HG03108 (cell line): ENCODE measurements around the gene CRABP2.

ENCODE experiments used
- ATAC-seq: cut with Tn5 transposase; IDR thresholded peaks from one replicate; pipeline ENCODE4 v1.9.1; 2021; ENCODE audit warnings: moderate library complexity; ENCODE audit not compliant: unreplicated experiment

The CRABP2 gene

DNA sequence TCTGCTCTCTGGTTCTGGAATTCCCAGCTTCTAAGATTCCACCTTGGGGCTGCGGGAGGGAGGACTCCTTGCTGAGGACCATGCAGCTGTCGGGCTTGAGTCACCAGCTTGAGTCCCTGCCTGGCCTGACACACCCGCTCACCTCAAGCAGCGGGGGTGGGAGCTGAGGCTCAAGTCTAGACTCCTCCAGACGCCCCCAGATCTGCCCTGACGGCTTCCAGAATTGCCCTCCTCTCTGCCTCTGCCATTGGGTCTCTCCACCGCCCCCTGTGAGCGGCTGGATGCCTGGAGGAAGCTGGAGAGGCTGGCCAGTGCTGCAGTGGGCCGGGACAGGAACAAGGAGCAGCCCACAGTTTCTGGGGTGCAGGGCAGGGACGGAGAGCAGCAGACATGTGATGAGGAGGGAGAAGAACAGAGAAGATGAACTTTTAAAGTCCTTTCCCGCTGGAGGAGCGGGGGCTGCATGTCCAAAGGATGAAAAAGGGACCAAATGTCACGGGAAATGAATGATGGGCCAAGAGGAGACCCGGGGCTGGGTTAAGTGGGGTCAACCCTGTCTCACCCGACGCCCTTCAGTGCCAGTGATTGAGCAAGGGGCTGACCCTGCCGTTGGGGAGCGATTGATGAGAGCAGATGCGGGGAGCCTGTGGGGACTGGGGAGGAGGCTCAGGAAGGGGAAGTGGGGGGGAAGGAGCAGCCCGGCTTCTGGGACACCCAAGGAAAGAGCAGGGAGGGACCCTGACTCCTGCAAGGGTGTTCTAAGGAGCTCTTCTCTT, 13.5 kb downstream of the CRABP2 start:
- no peak for ATAC-seq

DNA sequence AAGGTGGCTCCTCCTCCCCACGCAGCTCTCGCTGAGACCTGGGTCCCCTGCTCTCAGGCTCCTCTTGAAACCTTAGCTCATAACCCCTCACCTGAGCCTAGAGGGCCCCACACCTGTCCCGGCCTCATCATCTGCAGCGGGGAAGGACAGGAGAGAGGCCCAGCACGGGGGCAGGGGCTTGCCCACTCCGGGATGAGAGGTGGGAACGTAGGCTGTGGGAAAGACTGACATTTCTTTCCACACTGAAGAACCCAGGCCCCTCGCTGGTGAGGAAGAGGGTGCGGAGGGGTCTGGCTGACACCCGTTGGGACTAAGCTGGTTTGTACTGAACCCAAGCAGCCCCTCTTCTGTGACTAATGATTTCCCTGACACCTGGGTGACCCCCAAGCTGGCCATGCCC, 14.2 kb downstream of the CRABP2 start:
- ATAC-seq: no peak

DNA sequence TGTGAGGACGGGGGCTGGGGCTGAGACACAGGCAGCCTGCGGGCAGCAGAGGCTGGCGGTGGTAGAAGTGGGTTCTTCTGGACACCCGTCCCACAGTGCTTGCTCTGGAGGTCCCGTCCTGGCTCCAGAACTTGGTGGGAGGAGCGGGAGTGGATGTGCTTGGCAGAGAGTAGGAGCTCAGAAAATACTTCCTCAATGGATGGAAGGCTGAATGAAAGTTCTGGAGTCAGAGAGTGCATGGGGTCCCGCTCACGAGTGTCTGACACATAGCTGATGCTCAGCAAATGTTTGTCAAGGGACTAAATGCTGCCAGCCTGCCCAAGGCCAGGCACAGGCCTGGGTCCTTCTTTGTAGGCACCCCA, 14.7 kb downstream of the CRABP2 start:
- no peak for ATAC-seq

DNA sequence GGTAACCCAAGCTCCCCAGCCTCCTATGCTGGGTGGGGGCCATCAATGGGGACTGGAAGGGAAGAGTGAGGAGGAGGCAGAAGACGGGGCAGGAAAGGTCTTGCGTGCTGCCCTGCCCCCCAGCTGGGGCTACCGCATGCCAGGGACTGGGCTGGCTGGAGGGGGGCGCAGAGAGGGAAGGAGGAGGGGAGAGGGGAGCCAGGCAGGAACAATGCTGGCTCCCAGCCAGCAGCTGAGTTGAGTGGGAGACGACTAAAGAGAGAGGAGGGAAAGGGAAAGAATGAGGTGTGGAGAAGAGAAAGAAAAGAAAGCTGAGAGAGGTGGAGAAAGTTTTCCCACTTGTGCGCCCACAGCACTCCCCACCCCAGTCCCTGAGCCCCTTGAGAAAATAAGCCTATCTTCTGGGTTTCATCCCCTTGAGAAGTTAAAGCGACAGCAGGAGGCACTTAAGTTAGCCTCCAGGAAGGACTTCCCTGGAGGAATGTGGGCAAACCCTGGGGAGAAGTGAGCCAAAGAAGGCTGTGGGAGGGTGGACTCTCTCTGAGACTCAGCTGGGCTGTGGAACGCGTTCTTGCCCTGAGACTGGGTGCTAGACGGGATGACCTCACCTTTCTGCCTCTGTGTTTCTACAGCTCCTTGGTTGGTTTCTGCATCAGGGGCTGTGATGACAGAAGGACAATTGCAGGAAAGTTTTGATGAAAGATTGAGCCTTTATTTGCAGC, 15.3 kb downstream of the CRABP2 start:
- no peak for ATAC-seq

DNA sequence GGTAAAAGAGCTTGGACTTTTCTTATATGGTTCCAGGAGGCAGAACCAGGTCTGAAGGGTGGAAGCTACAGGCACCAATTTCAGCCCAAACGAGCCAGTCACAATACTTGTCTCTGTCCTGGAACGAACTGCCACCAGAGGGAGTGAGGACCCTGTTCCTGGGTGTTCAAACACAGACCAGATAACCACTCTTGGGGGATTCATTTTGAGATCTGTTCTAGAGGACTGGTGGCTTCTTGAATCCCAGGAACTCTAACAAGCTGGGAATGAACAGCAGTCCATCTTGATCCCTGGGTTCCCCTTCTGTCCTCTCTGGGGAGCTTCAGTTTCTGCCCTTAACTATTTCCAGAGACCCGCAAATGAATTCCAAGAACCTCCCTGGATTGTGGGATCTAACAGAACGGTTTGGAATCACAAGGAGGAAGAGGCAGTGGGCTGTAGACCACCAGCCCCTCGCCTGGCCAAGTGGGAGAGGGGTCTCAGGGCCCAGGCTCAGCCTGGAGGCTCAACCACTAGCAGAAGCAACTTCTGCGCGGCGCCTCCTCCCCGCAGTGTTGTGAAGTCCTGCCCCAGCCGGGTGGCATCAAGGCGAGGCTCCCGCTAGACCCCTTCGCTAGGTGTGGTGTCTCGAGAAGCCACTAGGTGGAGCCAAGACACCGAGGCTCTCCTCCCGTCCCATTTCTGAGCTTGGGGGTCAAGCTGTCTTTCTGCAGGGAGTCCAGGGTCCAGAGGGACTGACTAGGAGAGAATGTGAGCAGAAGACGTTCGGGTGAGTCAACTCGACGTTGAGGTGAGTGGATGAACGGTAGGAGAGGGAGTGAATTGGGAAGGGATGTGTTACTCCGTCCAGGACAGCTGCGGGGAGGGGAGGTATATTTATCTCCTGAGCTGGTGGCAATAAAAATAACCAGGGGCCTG, 16.1 kb downstream of the CRABP2 start:
- no peak for ATAC-seq

DNA sequence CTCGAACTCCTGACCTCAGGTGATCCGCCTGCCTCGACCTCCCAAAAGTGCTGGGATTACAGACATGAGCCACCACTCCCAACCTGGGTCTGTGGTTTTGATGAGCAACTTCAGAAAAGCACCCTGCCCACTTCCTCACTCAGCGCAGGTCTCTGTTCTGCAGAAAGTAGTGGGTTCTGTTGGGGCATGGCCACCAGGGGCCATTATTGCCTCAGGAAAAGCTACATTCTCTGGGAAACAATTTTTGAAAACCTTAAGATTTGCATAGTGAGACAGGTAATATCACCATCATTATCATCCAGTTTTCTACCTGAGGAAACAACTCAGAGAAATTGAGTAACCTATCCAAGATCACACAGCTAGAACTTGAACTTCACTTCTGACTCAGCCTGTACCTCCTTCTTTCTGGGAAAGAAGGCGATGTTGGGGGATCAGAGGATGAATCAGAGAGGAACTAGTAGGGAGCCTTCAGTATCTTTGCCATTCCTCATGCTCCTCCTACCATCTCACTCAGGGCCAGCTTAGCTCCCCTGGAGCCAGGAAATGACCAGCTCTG, 21.1 kb downstream of the CRABP2 start:
- no peak for ATAC-seq

DNA sequence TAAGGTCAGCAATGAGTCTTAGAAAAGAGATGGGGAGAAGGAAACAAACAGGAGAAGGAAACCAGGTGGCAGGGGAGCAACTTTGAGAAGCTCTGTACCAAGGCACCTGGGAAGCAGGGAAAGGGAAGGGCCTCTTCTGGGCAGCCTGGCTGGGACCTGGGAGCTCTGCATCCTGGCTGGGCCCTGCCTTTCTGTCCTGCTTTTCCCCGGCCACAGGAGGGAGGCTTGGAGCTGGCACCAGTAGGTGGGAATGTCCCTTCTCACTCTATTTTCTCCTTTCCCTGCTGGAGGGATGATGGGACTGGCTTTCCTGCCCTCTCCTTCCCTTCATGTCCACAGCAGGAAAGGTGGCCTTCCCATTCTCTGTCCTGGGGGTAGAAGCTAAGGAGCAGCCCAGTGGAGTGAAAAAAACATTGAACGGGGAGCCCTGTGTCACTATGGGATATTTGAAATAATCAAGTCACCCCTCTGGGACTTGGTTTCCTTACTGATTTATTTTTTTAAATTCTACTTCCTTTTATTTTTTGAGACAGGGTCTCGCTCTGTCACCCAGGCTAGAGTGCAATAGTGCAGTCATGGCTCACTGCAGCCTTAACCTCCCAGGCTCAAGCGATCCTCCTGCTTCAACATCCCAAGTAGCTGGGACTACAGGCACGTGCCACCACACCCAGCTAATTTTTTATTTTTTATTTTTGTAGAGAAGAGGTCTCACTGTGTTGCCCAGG, 23.1 kb downstream of the CRABP2 start:
- no peak for ATAC-seq

DNA sequence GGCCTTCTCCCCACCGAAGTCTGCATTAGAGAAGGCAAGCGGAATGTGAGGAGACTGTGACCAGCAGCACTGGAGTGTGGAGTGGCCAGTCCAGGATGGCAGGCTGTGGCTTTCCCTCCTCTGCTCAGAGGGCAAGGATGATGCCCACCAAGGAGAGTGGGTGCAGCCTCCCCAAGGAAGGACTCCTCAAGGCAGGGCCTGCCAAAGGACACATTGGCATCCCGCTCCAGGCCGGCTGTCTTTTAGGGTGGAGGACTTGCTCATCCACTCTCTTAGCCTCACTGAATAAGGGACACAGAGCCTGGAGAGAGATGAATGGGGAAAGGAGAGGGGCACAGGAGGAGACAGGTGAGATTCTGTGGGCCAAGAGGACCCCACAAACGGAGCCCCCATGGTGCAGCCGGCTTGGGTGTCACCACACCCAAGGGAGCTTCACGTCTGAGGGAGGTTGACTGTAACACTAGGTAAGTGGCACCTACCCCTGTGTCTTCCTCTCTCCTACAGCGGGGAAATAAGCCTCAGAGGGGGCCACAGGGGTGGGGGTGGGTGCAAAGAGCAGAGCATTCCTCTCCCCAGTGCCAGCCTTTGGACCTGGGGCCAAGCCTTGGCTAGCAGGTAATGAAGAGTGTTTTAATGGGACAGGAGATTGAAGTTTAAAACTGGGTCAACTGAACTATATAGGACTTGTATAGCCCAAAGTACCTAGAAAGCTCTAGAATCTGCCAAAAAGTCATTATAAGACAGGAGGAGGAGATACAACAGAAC, 24.0 kb downstream of the CRABP2 start:
- no peak for ATAC-seq

DNA sequence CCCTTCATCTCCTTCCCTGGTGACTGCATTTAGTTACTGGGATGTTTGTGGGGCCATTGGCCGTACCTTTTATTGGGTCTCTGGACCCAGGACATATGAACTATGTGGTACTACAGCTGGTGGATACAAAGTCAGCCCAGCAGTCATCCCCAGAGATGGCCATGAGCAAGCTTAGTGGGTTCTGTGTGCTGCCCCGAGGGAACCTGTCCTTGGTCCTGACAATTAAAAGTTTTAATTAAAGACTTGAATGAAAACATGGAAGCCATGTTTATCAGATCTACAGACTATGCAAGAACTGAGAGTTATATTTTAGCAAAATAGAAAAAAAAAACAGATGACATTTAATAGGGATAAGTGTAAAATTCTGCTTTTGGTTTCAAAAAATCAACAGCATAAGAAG, 25.3 kb downstream of the CRABP2 start:
- no peak for ATAC-seq

DNA sequence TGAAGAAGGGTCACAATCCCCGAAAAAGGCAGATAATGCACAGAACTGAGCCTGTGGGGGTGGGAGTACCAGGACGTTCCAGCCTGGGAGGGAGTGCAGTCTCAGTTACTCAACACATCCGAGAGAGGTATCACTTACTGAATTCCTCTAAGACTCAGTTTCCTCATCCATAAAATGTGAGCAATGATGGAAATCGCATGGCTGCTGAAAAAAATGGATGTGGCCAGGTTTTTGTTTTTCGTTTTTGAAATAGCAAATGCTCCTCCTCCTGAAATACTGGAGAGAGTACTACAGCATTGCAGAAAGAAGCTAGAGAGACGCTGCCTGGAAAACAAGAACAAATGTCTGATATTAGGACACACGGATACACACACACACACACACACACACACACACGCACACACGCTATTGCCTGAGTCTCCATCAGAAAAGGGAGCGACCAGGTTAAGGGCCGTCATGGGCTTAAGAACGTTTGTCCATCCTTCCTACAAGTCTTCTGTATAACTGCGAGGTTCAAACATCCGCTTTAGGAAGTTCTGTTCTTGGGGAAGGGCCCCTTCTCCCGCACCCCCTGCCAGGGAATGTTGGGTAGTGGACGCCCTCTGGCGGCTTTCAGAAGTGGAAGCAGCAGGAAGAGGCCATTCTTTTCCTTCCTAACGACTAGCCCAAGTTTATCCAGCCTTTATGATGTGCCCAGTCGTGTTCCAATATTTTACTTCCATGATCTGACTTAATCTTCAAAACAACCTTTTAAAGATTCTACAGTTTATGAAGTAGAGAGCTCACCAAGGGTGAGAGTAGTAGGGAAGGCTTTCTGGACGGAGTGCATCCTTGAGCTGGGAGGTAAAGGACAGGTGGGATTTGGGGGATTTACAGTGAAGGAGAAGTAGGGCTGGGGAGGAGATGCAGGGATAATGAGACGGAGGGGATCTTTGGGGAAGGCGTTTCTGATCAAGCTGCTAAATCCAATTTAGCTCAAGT, 27.5 kb downstream of the CRABP2 start:
- ATAC-seq: no peak

DNA sequence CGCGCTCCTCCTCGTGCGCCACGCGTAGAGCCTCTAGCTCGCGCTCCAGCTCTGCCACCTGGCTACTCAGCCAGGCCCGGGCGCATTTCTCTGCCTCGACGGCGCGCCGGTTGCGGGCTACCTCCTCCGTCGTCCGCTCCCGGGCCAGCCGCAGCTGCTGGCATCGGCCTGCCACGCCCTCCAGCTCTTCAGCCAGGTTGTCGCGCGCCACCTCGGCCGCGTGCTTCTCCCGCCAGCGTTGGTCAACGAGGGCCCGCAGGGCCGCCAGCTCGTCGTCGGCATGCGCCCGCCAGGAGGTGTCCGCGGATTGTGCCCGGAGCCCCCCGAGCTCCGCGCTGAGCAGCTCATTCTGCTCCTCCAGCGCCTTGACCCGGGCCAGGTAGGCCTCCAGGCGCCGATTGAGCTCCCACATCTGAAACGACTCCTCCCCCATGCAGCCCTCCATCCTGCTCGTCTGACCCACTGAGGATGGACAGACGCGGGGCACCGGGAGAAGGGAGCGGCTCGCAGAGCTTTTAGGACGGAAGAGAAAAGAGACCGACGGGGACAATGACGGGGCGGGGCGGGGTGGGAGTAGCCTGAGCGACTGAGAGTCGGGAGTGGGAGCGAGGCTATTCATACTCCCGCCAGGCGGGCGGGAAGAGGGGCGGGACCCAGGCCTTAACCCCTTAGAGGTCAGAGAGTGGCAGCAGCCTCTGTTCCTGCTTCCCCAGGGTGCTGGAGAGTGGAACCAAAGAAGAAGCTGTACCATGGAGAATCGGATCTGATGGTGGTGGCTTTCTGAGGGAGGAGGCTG, 28.4 kb downstream of the CRABP2 start, which contains the start of gene NES:
NES (minus strand) TSS at position 588 of the 796 bp plus-strand sequence; CDS start at position 445, 143 bp downstream.
- ATAC-seq: no peak

DNA sequence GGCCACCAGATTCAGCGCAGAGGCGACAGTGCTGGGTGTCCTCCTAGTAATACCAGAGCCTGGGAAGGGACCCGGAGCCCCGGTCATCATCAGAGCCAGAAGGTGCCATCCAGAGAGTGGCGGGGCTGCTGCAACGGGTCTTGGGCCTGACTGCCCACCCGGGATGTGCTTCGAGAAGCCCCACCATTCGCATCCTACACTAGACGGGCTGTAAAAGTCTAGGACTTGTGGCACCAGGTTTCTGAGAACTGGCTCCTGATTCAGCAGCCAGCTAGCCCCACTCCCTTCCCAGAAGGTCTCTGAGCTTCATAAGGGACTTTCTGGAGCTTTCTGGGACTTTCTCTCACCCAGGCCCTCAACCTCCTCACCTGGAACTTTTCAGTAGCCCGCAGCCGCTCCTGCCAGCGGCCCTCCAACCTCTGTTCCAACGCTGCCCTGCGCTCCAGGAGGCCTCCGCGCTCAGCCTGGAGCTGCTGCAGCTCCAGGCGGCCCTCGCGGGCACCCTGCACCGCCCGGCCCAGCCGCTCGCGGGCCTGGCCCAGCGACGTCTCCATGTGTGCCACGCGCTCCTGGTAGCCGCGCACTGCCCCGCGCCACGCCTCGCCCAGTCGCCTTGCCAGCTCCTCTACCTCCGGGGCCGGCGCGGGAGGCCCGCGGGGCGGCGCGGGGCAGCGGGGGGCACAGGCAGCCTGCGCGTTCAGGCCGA, 29.1 kb downstream of the CRABP2 start:
- ATAC-seq: no peak

DNA sequence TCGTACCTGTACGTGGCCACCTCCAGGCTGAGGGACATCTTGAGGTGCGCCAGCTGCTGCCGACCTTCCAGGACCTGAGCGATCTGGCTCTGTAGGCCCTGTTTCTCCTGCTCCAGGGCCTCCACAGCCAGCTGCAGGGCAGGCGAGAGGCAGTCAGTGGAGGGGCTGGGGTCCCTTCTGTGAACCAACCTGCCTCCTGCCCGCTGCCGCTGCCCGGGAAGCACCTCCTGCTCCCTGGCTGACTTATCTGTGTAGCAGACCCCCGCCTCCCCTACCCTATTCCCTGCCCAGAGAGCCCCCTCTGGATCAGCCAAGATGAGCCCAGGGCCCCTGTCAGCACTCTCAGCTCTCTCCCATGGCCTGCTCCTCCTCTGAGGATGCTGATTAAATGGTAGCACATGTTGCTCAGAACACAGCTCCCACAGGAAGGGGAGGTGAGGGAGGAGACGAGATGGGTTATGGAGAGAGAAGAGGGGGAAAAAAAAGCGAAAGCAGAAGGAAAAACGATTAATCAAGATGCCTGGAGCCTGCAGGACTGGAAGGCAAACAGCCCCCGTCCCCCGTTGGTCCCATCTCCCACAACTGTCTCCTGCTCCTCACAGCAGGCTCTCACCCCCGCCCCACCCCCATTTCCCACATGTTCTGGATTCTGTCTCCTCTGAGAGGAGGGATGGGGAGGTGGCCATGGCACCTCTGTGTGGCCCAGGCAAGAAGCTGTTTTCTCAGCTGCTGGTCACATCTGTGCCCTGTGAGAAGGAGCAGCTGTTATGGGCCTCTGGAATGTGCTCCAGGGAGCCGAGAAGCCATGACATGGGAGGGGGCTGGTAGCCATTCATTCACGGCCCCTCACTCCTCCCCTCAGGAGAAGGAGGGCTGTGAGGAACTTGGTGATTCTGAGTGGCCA, 29.9 kb downstream of the CRABP2 start:
- ATAC-seq: no peak

DNA sequence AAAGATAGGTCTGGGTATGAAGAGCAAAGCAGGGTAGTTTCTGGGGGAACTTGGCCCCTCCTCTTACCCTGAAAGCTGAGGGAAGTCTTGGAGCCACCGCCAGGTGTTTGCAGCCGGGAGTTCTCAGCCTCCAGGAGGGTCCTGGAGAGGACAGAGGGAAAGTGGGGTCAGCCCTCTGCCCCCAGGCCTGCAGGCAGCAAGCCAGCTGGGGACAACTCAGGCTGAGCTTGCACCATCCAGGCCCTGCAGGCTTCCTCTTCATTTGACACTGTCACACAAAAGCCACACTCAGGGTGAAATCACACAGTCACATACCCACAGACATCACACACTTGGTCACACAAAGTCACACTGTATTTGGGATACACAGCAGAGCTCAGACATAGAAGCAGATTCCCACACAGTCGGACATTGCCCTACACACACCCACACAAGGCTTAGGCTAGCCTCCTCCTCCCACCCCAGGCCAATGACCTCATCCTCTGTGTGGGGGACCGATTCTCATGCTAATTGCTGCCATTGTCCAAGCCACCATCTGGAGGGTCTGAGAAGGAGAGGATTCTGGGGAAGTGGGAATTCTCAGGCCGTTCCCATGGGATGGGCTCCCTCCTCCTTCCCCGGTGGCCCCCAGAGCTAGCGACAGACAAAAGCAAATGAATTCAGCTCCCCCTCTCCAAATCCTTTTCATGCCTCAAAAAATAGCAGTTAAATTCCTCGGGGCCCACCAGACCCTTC, 31.8 kb downstream of the CRABP2 start:
- no peak for ATAC-seq

DNA sequence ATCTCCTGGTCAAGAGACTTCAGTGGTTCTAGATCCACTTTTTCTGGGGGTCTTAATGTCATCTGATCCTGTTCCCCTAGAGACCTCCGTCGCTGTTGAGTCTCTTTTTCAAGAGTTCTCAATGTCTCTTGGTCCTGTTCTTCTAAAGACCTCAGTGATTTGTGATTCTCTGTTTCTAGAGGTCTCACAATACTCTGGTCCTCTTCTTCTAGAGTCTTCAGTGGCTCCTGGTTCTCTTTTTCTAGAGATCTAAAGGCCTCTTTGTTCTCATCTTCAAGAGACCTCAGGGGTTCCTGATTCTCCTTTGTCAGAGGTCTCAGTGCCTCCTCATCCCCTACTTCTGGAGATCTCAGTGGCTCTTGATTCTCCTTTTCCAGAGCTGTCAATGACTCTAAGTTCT, 33.6 kb downstream of the CRABP2 start:
- ATAC-seq: no peak
